WTC11 (cell line): ENCODE measurements around the gene MBNL1. TPM values are rescaled to one million over a fixed set of nuclear protein-coding genes. Genes with fewer than 3 reads are reported as not detected.

ENCODE experiments used
- ATAC-seq: fragments of 200-7000 bp; cut with Tn5 transposase; 2 replicates; pipeline ENCODE4 v1.10.0; 2021; ENCODE audit warnings: mild to moderate bottlenecking, moderate library complexity
- CTCF ChIA-PET: fragments of 300-600 bp; sonication (Branson Sonifier 250); formaldehyde crosslinking; loops from one replicate; lab custom pipeline; 2021; ENCODE audit warnings: antibody characterized with exemption; lab: Charles Lee
- POLR2A ChIA-PET: fragments of 350-600 bp; sonication (Branson Sonifier 250); formaldehyde crosslinking; loops from one replicate; lab custom pipeline; 2021; ENCODE audit warnings: antibody characterized with exemption; lab: Charles Lee
- DNase-seq: peaks from one replicate; pipeline ENCODE4 v3.0.0; 2021; ENCODE audit warnings: low spot score
- H3K27ac Mint-ChIP-seq: 2 replicates; pipeline ENCODE4 v1.8.0; 2021; ENCODE audit warnings: mixed read lengths
- H3K27me3 Mint-ChIP-seq: 2 replicates; pipeline ENCODE4 v1.8.0; 2021; ENCODE audit warnings: low read depth, mild to moderate bottlenecking, moderate library complexity, mixed read lengths
- H3K36me3 Mint-ChIP-seq: 2 replicates; pipeline ENCODE4 v1.8.0; 2021; ENCODE audit warnings: mixed read lengths
- H3K4me1 Mint-ChIP-seq: 2 replicates; pipeline ENCODE4 v1.8.0; 2022; ENCODE audit warnings: mixed read lengths
- H3K4me3 Mint-ChIP-seq: 2 replicates; pipeline ENCODE4 v1.8.0; 2021; ENCODE audit warnings: mild to moderate bottlenecking, moderate library complexity, mixed read lengths
- H3K9me3 Mint-ChIP-seq: 2 replicates; pipeline ENCODE4 v1.8.0; 2021; ENCODE audit warnings: mixed read lengths
- AFF4 ChIP-seq: sonication (generic); formaldehyde crosslinking; IDR thresholded peaks from 2 replicates; pipeline ENCODE4 v1.8.1; 2023; ENCODE audit warnings: mild to moderate bottlenecking, missing genetic modification reagents, borderline replicate concordance
- AR ChIP-seq: fragments of 250-450 bp; sonication (Bioruptor Pico); IDR thresholded peaks from 2 replicates; pipeline ENCODE4 v1.9.0; 2021; ENCODE audit warnings: mild to moderate bottlenecking
- ATF2 ChIP-seq: sonication (generic); formaldehyde crosslinking; IDR thresholded peaks from 2 replicates; pipeline ENCODE4 v1.8.1; 2022; ENCODE audit warnings: low read depth, missing genetic modification reagents, borderline replicate concordance
- ATF6 ChIP-seq: sonication (generic); formaldehyde crosslinking; IDR thresholded peaks from 2 replicates; pipeline ENCODE4 v1.8.1; 2023; ENCODE audit warnings: mild to moderate bottlenecking, missing genetic modification reagents
- CBFB ChIP-seq: sonication (generic); formaldehyde crosslinking; IDR thresholded peaks from 2 replicates; pipeline ENCODE4 v1.8.1; 2022; ENCODE audit warnings: mild to moderate bottlenecking, low read depth, missing genetic modification reagents
- CDX4 ChIP-seq: fragments of 250-450 bp; sonication (Bioruptor Pico); IDR thresholded peaks from 2 replicates; pipeline ENCODE4 v1.9.0; 2021; ENCODE audit warnings: moderate library complexity, mild to moderate bottlenecking, inconsistent platforms, borderline replicate concordance
- GRHL2 ChIP-seq: fragments of 250-450 bp; sonication (Bioruptor Pico); IDR thresholded peaks from 2 replicates; pipeline ENCODE4 v1.8.0; 2022; ENCODE audit warnings: mild to moderate bottlenecking, moderate library complexity; ENCODE audit not compliant: insufficient replicate concordance, severe bottlenecking
- IRF1 ChIP-seq: sonication (generic); formaldehyde crosslinking; IDR thresholded peaks from 2 replicates; pipeline ENCODE4 v1.8.0; 2023; ENCODE audit warnings: missing genetic modification reagents
- MYBL2 ChIP-seq: sonication (generic); formaldehyde crosslinking; IDR thresholded peaks from 2 replicates; pipeline ENCODE4 v1.8.1; 2023; ENCODE audit warnings: mild to moderate bottlenecking, moderate library complexity, missing genetic modification reagents
- NFYB ChIP-seq: sonication (generic); formaldehyde crosslinking; conservative IDR thresholded peaks from 2 replicates; pipeline ENCODE4 v1.8.0; 2022; ENCODE audit warnings: low read depth, missing genetic modification reagents
- NR3C1 ChIP-seq: sonication (generic); formaldehyde crosslinking; conservative IDR thresholded peaks from 2 replicates; pipeline ENCODE4 v1.8.1; 2023; ENCODE audit warnings: low read depth, mild to moderate bottlenecking, missing genetic modification reagents
- SOX15 ChIP-seq: fragments of 250-450 bp; sonication (Bioruptor Pico); IDR thresholded peaks from 2 replicates; pipeline ENCODE4 v1.9.0; 2021; ENCODE audit warnings: mild to moderate bottlenecking
- STAT6 ChIP-seq: sonication (generic); formaldehyde crosslinking; conservative IDR thresholded peaks from 2 replicates; pipeline ENCODE4 v1.8.1; 2023; ENCODE audit warnings: mild to moderate bottlenecking, low read depth, missing genetic modification reagents, moderate library complexity
- ZBTB21 ChIP-seq: sonication (generic); formaldehyde crosslinking; IDR thresholded peaks from 2 replicates; pipeline ENCODE4 v1.8.1; 2023; ENCODE audit warnings: mild to moderate bottlenecking, missing genetic modification reagents, borderline replicate concordance
- ZNF532 ChIP-seq: fragments of 250-450 bp; sonication (Bioruptor Pico); IDR thresholded peaks from 2 replicates; pipeline ENCODE4 v1.9.0; 2021; ENCODE audit warnings: mild to moderate bottlenecking, borderline replicate concordance
- total RNA-seq: library from RNA; stranded (reverse); gene quantifications from 3 replicates; pipeline ENCODE4 v1.2.3, GENCODE V29; 2021

The MBNL1 gene
- total RNA-seq, 1 experiment from 2014 or later = 20.4 TPM

GRCh38 chr3:152402695-152403451 lies 134.1 kb downstream of the MBNL1 start (continued):
- no peak for TF ChIP-seq NFYB (CRISPR knock-in tag)
- TF ChIP-seq ATF6 = no peak

- ChIA-PET CTCF (no interaction called here), POLR2A (no interaction called here)
- ATAC-seq (peak; percentile 67), DNase-seq (no peak)
- Mint-ChIP-seq H3K4me3 (no peak overlapping the region), H3K27ac (0 out of 2 replicates have a peak overlapping the region, but pooled peaks have one; percentile 48), H3K9me3 (no peaks in the 10 kb centered on the region), H3K36me3 (no peaks in the 10 kb centered on the region), H3K27me3 (no peaks in the 10 kb centered on the region), H3K4me1 (peaks cover 51% of the 10 kb centered on the region)
- TF ChIP-seq ZBTB21 (CRISPR knock-in tag) (no peak), ATF2 (no peak), NR3C1 (CRISPR knock-in tag) (no peak), ZNF532 (no peak), IRF1 (CRISPR knock-in tag) (no peak), STAT6 (CRISPR knock-in tag) (no peak), AFF4 (CRISPR knock-in tag) (no peak), GRHL2 (CRISPR knock-in tag) (no peak), SOX15 (CRISPR knock-in tag) (no peak), MYBL2 (no peak), AR (CRISPR knock-in tag) (no peak), CBFB (CRISPR knock-in tag) (no peak), CDX4 (CRISPR knock-in tag) (no peak)
Observed at GRCh38 chr3:152403632-152404066, 134.9 kb downstream of the MBNL1 start.
